ENCODE data around the gene RBM15B.

- TF ChIP-seq, protein P1, sequence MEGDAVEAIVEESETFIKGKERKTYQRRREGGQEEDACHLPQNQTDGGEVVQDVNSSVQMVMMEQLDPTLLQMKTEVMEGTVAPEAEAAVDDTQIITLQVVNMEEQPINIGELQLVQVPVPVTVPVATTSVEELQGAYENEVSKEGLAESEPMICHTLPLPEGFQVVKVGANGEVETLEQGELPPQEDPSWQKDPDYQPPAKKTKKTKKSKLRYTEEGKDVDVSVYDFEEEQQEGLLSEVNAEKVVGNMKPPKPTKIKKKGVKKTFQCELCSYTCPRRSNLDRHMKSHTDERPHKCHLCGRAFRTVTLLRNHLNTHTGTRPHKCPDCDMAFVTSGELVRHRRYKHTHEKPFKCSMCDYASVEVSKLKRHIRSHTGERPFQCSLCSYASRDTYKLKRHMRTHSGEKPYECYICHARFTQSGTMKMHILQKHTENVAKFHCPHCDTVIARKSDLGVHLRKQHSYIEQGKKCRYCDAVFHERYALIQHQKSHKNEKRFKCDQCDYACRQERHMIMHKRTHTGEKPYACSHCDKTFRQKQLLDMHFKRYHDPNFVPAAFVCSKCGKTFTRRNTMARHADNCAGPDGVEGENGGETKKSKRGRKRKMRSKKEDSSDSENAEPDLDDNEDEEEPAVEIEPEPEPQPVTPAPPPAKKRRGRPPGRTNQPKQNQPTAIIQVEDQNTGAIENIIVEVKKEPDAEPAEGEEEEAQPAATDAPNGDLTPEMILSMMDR (IDR thresholded peaks at IDR 0.05): no peak
- TF ChIP-seq SIN3A (IDR thresholded peaks at IDR 0.05; ENCODE audit: borderline replicate concordance, insufficient read depth, low read depth, low read length) (no peak), POLR2AphosphoS5 (IDR thresholded peaks at IDR 0.05; ENCODE audit: low read depth, low read length) (no peak), TCF7L2 (IDR thresholded peaks at IDR 0.05; ENCODE audit: low read depth, low read length) (no peak)
- TF ChIP-seq, protein P2, sequence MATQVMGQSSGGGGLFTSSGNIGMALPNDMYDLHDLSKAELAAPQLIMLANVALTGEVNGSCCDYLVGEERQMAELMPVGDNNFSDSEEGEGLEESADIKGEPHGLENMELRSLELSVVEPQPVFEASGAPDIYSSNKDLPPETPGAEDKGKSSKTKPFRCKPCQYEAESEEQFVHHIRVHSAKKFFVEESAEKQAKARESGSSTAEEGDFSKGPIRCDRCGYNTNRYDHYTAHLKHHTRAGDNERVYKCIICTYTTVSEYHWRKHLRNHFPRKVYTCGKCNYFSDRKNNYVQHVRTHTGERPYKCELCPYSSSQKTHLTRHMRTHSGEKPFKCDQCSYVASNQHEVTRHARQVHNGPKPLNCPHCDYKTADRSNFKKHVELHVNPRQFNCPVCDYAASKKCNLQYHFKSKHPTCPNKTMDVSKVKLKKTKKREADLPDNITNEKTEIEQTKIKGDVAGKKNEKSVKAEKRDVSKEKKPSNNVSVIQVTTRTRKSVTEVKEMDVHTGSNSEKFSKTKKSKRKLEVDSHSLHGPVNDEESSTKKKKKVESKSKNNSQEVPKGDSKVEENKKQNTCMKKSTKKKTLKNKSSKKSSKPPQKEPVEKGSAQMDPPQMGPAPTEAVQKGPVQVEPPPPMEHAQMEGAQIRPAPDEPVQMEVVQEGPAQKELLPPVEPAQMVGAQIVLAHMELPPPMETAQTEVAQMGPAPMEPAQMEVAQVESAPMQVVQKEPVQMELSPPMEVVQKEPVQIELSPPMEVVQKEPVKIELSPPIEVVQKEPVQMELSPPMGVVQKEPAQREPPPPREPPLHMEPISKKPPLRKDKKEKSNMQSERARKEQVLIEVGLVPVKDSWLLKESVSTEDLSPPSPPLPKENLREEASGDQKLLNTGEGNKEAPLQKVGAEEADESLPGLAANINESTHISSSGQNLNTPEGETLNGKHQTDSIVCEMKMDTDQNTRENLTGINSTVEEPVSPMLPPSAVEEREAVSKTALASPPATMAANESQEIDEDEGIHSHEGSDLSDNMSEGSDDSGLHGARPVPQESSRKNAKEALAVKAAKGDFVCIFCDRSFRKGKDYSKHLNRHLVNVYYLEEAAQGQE (IDR thresholded peaks at IDR 0.05; ENCODE audit: insufficient read depth in 1 of 2, low read depth in 2 of 2, low read length in 1 of 2): no peak
Observed at GRCh38 chr3:51373658-51374421, 17.2 kb upstream of the RBM15B start.

Data from Panc1 (cell line).